Stimulated activated CD4-positive, alpha-beta T cell treated with anti-CD3 and anti-CD28 coated beads, Interleukin-4, amount 100 ng/mL, for 24 hours (primary cell): ENCODE measurements around the gene MYO1F.
"Not testable (repeated sequence)": the region's sequence is repeated elsewhere in the genome, so short reads cannot be mapped to it uniquely, and the experiment has no call there.

Experiments used
- DNase-seq: peaks from one replicate; pipeline ENCODE4 v3.0.0-alpha.2; 2020

MYO1F gene

GRCh38 chr19:8514505-8515009, 62.7 kb downstream of the MYO1F start:
- DNase-seq: not testable (repeated sequence)

GRCh38 chr19:8513687-8514504, 63.3 kb downstream of the MYO1F start, which contains the start of gene ZNF414:
Gene ZNF414 (minus strand): TSS chr19:8514167. CDS start chr19:8514046, 121 bp downstream.
- DNase-seq: peak; percentile 96

- DNase-seq: no peak
Measured at GRCh38 chr19:8513036-8513686, 64.1 kb downstream of the MYO1F start.

- no peak for DNase-seq
Measured at GRCh38 chr19:8512115-8512967, 64.9 kb downstream of the MYO1F start.

- DNase-seq: no peak
Measured at GRCh38 chr19:8511573-8512101, 65.6 kb downstream of the MYO1F start.

- DNase-seq: no peak
Measured at GRCh38 chr19:8510589-8511115, 66.6 kb downstream of the MYO1F start.

- no peak for DNase-seq
Measured at GRCh38 chr19:8506402-8506957, 70.8 kb downstream of the MYO1F start.

GRCh38 chr19:8505680-8506401, 71.4 kb downstream of the MYO1F start:
- peak; percentile 77 for DNase-seq

- DNase-seq: no peak
Measured at GRCh38 chr19:8504919-8505318, 72.3 kb downstream of the MYO1F start.

GRCh38 chr19:8504171-8504570, 73.1 kb downstream of the MYO1F start:
- DNase-seq: no peak

- DNase-seq: no peak
Measured at GRCh38 chr19:8503510-8503909, 73.7 kb downstream of the MYO1F start.

GRCh38 chr19:8501981-8502380, 75.3 kb downstream of the MYO1F start:
- DNase-seq: no peak

GRCh38 chr19:8501516-8501915, 75.7 kb downstream of the MYO1F start:
- DNase-seq: no peak

- DNase-seq: no peak
Measured at GRCh38 chr19:8500158-8500557, 77.1 kb downstream of the MYO1F start.

GRCh38 chr19:8499048-8499833, 78.0 kb downstream of the MYO1F start:
- DNase-seq: no peak

- no peak for DNase-seq
Measured at GRCh38 chr19:8498295-8498694, 78.9 kb downstream of the MYO1F start.

GRCh38 chr19:8494158-8494557, 83.1 kb downstream of the MYO1F start:
- DNase-seq: no peak

GRCh38 chr19:8491574-8491973, 85.7 kb downstream of the MYO1F start:
- no peak for DNase-seq

GRCh38 chr19:8490873-8491272, 86.4 kb downstream of the MYO1F start:
- no peak for DNase-seq

- no peak for DNase-seq
Measured at GRCh38 chr19:8490395-8490760, 86.9 kb downstream of the MYO1F start.
